Measurements from ENCODE around the gene PRR23E.

The PRR23E gene

DNA sequence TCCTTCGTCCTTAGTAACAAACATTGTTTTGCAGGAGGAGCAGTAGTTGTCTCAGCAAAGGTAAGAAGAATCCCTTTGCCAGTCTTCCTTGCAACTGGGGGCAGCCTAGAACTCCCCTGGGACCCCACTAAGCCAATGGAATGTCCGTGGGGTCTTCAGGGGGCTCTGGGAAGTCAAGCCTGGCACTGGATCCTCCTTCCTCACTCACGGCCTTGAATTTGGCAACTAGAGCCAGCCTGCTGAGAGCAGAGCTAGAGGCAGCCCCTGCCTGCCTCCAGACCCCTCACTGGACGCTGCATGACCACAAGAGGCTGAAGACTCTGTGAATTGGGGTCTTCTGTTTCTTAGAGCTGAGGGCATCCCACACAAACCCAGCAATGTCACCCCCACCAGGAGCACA is 18.6 kb upstream of the PRR23E start:
- Histone ChIP-seq H3K9ac (ENCODE audit: low read length) (no peak overlapping the region), H3K4me3 (ENCODE audit: low read length) (no peak overlapping the region), H3K36me3 (ENCODE audit: control insufficient read depth, insufficient read depth, low read length, severe bottlenecking) (no peaks in the 10 kb centered on the region), H3K4me1 (ENCODE audit: control insufficient read depth, insufficient read depth, low read length) (peaks cover 8% of the 10 kb centered on the region), H3K9me3 (ENCODE audit: control insufficient read depth, low read length) (peaks cover 13% of the 10 kb centered on the region), H3K27me3 (replicated peaks; ENCODE audit: control insufficient read depth, insufficient read depth, low read length) (peaks cover 40% of the 10 kb centered on the region)
- DNase-seq (ENCODE audit: low read depth) = no peak

DNA sequence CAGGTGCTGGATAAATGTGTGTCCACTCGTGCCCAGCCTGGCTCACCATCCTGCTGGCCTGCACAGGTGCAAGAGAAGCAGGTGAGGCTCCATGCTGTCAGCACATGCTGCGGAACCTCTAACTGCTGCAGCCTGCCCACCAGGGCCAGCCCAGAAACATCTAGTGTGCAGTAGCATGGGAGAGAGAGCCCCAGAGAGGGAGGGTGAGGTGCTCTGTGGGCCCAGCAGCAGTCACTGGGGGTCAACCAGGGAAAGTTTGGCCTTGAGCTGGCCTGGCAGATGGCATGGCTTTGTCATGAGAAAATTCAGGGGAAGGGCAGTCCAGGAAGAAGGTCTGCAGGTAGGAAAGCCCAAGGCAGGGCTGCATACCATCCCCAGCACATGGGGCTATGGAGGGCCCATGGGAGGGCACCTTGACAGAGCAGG is 18.2 kb upstream of the PRR23E start:
- peaks cover 17% of the 10 kb centered on the region for H3K9me3 ChIP-seq (ENCODE audit: control insufficient read depth, low read length)
- no peak overlapping the region for H3K9ac ChIP-seq (ENCODE audit: low read length)
- peaks cover 8% of the 10 kb centered on the region for H3K4me1 ChIP-seq (ENCODE audit: control insufficient read depth, insufficient read depth, low read length)
- DNase-seq (ENCODE audit: low read depth) = no peak
- no peaks in the 10 kb centered on the region for H3K36me3 ChIP-seq (ENCODE audit: control insufficient read depth, insufficient read depth, low read length, severe bottlenecking)
- H3K4me3 ChIP-seq (ENCODE audit: low read length) = no peak overlapping the region
- H3K27me3 ChIP-seq (replicated peaks; ENCODE audit: control insufficient read depth, insufficient read depth, low read length) = peaks cover 40% of the 10 kb centered on the region

GRCh38 chr3:127175272-127175671 is 17.7 kb upstream of the PRR23E start:
- H3K9ac ChIP-seq (ENCODE audit: low read length) = no peak overlapping the region
- H3K4me3 ChIP-seq (ENCODE audit: low read length) = no peak overlapping the region
- H3K9me3 ChIP-seq (ENCODE audit: control insufficient read depth, low read length) = peaks cover 20% of the 10 kb centered on the region
- no peaks in the 10 kb centered on the region for H3K36me3 ChIP-seq (ENCODE audit: control insufficient read depth, insufficient read depth, low read length, severe bottlenecking)
- peaks cover 36% of the 10 kb centered on the region for H3K27me3 ChIP-seq (replicated peaks; ENCODE audit: control insufficient read depth, insufficient read depth, low read length)
- DNase-seq (ENCODE audit: low read depth) = no peak
- peaks cover 8% of the 10 kb centered on the region for H3K4me1 ChIP-seq (ENCODE audit: control insufficient read depth, insufficient read depth, low read length)

GRCh38 chr3:127177226-127177625 is 15.7 kb upstream of the PRR23E start:
- Histone ChIP-seq H3K36me3 (ENCODE audit: control insufficient read depth, insufficient read depth, low read length, severe bottlenecking) (no peaks in the 10 kb centered on the region), H3K4me3 (ENCODE audit: low read length) (no peak overlapping the region), H3K27me3 (replicated peaks; ENCODE audit: control insufficient read depth, insufficient read depth, low read length) (peaks cover 27% of the 10 kb centered on the region), H3K9me3 (ENCODE audit: control insufficient read depth, low read length) (peaks cover 20% of the 10 kb centered on the region), H3K9ac (ENCODE audit: low read length) (no peak overlapping the region), H3K4me1 (ENCODE audit: control insufficient read depth, insufficient read depth, low read length) (peaks cover 8% of the 10 kb centered on the region)
- peak; percentile 6 for DNase-seq (ENCODE audit: low read depth)

DNA sequence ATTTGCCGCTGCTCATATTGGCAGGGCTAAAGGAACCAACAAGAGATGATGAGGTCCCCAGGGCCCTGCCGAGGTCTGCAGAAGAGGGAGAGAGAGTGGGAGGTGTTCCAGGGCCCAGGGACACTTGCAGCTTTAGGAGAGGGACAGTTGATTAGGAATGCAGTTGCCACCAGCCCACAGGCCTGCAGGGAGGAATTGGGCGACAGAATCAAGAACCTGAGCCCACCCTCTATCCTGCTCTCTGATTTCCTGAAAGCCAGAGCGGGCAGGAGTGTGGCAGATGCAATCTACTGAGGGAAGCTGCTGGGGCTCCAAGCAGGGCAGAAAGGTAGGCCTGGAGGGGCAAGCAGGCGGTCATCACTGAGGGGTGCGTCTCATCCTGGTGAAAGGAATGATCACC is 12.1 kb upstream of the PRR23E start:
- no peaks in the 10 kb centered on the region for H3K36me3 ChIP-seq (ENCODE audit: control insufficient read depth, insufficient read depth, low read length, severe bottlenecking)
- H3K27me3 ChIP-seq (replicated peaks; ENCODE audit: control insufficient read depth, insufficient read depth, low read length) = peaks cover 24% of the 10 kb centered on the region
- no peak overlapping the region for H3K9ac ChIP-seq (ENCODE audit: low read length)
- no peak overlapping the region for H3K4me3 ChIP-seq (ENCODE audit: low read length)
- no peak for DNase-seq (ENCODE audit: low read depth)
- peaks cover 20% of the 10 kb centered on the region for H3K9me3 ChIP-seq (ENCODE audit: control insufficient read depth, low read length)
- H3K4me1 ChIP-seq (ENCODE audit: control insufficient read depth, insufficient read depth, low read length) = no peaks in the 10 kb centered on the region

DNA sequence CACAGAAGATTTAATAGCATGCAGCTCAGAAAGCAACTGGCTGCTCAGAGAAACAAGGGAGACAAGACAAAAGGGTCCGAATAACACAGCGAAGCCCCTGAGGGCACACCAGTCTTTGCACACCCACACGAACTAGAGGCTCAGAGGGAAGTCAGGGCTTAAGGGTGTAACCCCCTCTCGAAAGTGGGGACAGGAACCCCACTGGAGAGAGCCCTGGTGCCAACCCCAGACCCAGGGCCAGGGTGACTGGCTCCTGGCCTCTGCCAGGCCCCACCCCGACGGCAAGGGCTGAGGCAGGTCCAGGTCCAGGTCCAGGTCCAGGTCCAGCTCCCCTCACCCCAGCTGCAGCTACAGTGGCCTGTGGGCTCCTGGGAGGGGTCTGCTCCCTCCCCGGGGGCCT is 10.5 kb upstream of the PRR23E start:
- Histone ChIP-seq H3K4me3 (ENCODE audit: low read length) (no peak overlapping the region), H3K36me3 (ENCODE audit: control insufficient read depth, insufficient read depth, low read length, severe bottlenecking) (no peaks in the 10 kb centered on the region), H3K9ac (ENCODE audit: low read length) (no peak overlapping the region), H3K27me3 (replicated peaks; ENCODE audit: control insufficient read depth, insufficient read depth, low read length) (peaks cover 17% of the 10 kb centered on the region), H3K9me3 (ENCODE audit: control insufficient read depth, low read length) (peaks cover 13% of the 10 kb centered on the region), H3K4me1 (ENCODE audit: control insufficient read depth, insufficient read depth, low read length) (no peaks in the 10 kb centered on the region)
- no peak for DNase-seq (ENCODE audit: low read depth)

DNA sequence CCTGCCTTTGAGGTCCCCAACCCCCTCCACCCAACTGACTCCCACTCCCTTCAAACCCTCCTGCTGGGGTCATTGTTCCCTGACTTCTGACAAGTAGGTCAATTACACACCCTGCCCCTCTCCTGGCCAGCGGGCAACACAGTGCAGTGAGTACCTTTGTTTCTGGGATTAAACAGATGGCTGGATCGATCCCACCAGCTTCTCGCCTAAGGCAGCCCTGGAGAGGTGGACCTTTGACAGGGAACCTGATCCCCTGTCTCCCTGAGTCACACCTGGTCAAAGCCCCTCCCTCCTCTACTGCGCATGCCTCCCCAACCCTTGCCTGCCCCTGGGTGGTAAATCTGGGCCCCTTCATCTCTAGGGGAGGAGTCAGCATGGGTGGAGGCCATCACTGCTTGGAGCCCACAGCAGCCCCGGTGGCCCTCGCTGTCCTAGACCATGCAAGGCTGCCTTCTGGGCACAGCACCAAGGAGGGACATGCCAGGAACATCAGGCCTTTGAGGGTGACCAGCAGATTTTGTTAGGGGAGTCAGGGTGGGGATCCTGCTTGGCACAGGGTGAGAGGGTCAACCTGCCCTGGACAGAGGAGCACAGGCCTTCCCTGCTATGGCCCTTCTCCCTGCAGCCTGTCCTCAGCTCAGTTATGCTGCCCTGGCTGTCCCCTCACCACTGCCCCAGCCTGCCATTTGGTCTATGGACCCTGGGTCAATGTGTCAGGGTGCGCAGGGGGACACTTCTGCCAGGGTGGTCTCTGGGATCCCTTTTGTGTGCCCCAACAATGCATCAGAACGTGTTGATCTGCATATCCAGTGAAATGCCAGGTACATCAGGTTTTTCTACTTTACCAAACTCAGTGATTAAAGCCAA is 9.8 kb upstream of the PRR23E start:
- DNase-seq (ENCODE audit: low read depth) = no peak
- no peak overlapping the region for H3K4me3 ChIP-seq (ENCODE audit: low read length)
- no peaks in the 10 kb centered on the region for H3K36me3 ChIP-seq (ENCODE audit: control insufficient read depth, insufficient read depth, low read length, severe bottlenecking)
- H3K4me1 ChIP-seq (ENCODE audit: control insufficient read depth, insufficient read depth, low read length) = no peaks in the 10 kb centered on the region
- no peak overlapping the region for H3K9ac ChIP-seq (ENCODE audit: low read length)
- H3K27me3 ChIP-seq (replicated peaks; ENCODE audit: control insufficient read depth, insufficient read depth, low read length) = peaks cover 17% of the 10 kb centered on the region
- H3K9me3 ChIP-seq (ENCODE audit: control insufficient read depth, low read length) = peaks cover 19% of the 10 kb centered on the region

- Histone ChIP-seq H3K36me3 (ENCODE audit: control insufficient read depth, insufficient read depth, low read length, severe bottlenecking) (no peaks in the 10 kb centered on the region), H3K4me1 (ENCODE audit: control insufficient read depth, insufficient read depth, low read length) (no peaks in the 10 kb centered on the region), H3K4me3 (ENCODE audit: low read length) (no peak overlapping the region), H3K9ac (ENCODE audit: low read length) (no peak overlapping the region), H3K27me3 (replicated peaks; ENCODE audit: control insufficient read depth, insufficient read depth, low read length) (peaks cover 17% of the 10 kb centered on the region), H3K9me3 (ENCODE audit: control insufficient read depth, low read length) (peaks cover 24% of the 10 kb centered on the region)
- no peak for DNase-seq (ENCODE audit: low read depth)
Observed at GRCh38 chr3:127183931-127184869, 8.7 kb upstream of the PRR23E start.

DNA sequence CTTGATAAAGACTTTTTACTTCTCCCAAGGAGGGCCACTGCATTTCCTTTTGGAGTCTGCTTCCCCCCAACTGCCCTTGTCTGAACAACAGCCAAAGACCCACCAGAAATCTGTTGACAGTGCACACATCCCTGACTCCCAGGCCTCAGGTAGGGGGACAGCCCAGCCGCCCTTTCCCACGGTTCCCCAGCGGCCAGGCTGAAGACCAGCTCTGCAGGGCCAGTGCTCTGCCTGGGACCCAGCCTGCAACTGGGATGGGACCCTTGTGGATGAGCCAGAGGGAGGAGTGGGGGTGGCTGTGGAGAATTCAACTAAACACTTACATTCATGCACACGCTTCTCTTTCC is 8.1 kb upstream of the PRR23E start:
- Histone ChIP-seq H3K9ac (ENCODE audit: low read length) (no peak overlapping the region), H3K36me3 (ENCODE audit: control insufficient read depth, insufficient read depth, low read length, severe bottlenecking) (no peaks in the 10 kb centered on the region), H3K4me1 (ENCODE audit: control insufficient read depth, insufficient read depth, low read length) (no peaks in the 10 kb centered on the region), H3K4me3 (ENCODE audit: low read length) (no peak overlapping the region), H3K9me3 (ENCODE audit: control insufficient read depth, low read length) (peaks cover 17% of the 10 kb centered on the region), H3K27me3 (replicated peaks; ENCODE audit: control insufficient read depth, insufficient read depth, low read length) (peaks cover 17% of the 10 kb centered on the region)
- DNase-seq (ENCODE audit: low read depth) = no peak

DNA sequence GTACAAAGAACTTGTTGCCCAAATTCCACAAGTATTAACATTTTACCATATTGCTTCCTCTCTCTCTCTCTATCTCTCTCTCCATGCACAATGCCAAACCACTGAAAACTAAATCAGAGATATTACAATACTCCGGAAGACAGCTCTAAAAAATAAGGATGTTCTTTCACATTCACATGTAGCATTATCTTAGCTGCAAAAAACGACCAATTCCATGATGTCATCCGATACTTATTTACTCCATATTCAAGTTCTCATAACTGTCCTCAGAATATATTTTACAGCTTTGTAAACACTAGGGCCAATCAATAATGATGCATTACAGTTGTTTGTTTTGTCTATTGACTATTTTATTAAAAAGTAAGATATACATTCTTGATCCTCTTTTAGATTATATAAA is 7.7 kb upstream of the PRR23E start:
- H3K4me1 ChIP-seq (ENCODE audit: control insufficient read depth, insufficient read depth, low read length) = no peaks in the 10 kb centered on the region
- DNase-seq (ENCODE audit: low read depth) = no peak
- no peak overlapping the region for H3K4me3 ChIP-seq (ENCODE audit: low read length)
- no peaks in the 10 kb centered on the region for H3K36me3 ChIP-seq (ENCODE audit: control insufficient read depth, insufficient read depth, low read length, severe bottlenecking)
- no peak overlapping the region for H3K9ac ChIP-seq (ENCODE audit: low read length)
- peaks cover 15% of the 10 kb centered on the region for H3K9me3 ChIP-seq (ENCODE audit: control insufficient read depth, low read length)
- H3K27me3 ChIP-seq (replicated peaks; ENCODE audit: control insufficient read depth, insufficient read depth, low read length) = peaks cover 17% of the 10 kb centered on the region

DNA sequence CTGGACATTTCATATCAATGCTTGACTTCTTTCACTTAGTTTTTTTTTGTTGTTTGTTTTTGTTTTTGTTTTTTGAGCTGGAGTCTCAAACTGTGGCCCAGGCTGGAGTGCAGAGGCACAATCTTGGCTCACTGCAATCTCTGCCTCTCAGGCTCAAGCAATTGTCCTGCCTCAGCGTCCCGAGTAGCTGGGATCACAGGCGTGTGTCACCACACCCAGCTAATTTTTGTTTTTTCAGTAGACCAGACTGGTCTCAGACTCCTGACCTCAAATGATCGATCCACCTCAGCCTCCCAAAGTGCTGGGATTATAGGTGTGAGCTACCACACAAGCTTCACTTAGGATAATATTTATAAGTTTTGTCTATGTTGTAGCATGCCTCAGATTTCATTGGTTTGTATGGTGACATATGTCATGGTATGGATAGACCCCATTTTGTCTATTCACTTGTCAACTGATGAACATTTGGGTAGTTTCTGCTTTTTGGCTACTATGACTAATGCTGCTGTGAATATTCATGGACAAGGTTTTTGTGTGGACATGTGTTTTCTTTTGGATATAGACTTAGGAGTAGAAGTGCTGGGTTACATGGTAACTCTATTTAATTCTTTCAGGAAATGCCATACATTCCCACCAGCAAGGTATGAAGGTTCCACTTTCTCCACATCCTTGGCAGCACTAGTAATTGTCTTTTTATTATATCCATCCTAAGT is 6.8 kb upstream of the PRR23E start:
- Histone ChIP-seq H3K27me3 (replicated peaks; ENCODE audit: control insufficient read depth, insufficient read depth, low read length) (peaks cover 17% of the 10 kb centered on the region), H3K36me3 (ENCODE audit: control insufficient read depth, insufficient read depth, low read length, severe bottlenecking) (no peaks in the 10 kb centered on the region), H3K4me3 (ENCODE audit: low read length) (no peak overlapping the region), H3K9me3 (ENCODE audit: control insufficient read depth, low read length) (peaks cover 23% of the 10 kb centered on the region), H3K4me1 (ENCODE audit: control insufficient read depth, insufficient read depth, low read length) (no peaks in the 10 kb centered on the region), H3K9ac (ENCODE audit: low read length) (no peak overlapping the region)
- no peak for DNase-seq (ENCODE audit: low read depth)

All from adipocyte (in vitro differentiated cells).